Transverse colon (tissue), 3 donors: ENCODE results near the gene FOLR1.

Source experiments
- EP300 ChIP-seq: sonication (generic); formaldehyde crosslinking; IDR thresholded peaks from one replicate; pipeline ENCODE4 v1.6.1; 2017; ENCODE audit warnings: antibody characterized with exemption, low read depth
- POLR2A ChIP-seq: fragments of 450-650 bp; IDR thresholded peaks from one replicate; pipeline ENCODE4 v1.6.1; 2016; ENCODE audit warnings: antibody characterized with exemption, mild to moderate bottlenecking, moderate library complexity
- TF ChIP-seq, protein P1 (sequence below), 5 experiments: fragments of 200-600 bp in 3 of 5; fragments of 450-650 bp in 2 of 5; sonication (generic) in 3 of 5; IDR thresholded peaks; 1 replicate in 2 of 5; 2 replicates in 3 of 5; pipeline ENCODE4 v1.5.1; 2016 to 2017; ENCODE audit warnings: antibody characterized with exemption in 5 of 5, inconsistent platforms in 3 of 5, mild to moderate bottlenecking in 2 of 5, moderate library complexity in 1 of 5

DNA sequence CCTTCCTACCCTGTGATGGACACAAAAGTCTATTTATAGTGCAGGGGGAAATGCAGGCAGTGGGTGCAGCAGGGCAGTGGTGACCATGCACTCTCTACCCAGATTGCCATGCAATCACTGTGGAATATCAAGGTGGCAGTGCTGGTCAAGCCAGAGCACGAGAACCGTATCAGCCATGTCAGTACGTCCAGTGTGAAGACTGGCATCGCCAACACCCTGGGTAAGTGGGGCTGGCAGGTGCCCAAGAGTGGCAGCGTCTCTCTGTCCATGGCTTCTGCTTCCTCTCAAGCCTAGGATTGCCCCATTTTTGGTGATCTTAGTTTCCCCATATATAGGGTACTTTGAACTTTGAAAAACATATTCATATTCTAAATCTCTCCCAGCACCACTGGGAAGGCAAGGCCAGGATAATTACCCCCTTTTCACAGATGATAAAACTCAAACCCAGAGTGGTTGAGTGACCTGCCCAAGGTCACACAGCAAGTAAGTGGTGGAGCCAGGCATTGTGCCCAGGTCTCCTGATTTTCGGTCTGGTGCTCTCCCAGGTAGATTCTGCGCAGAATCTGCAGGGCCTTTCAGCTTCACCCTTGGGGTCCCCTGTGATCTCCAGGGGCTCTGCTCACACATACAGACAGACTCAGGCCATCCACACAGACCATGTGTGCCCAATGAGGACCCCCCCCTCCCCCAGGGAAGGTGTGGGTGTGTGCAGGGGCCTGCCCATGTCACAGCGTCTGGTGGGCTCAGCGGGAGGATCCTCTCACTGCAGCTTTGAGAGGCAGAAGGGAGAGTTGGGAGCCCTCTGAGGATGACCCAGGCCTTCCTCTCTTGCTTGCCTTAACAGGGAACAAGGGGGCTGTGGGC lies 39.7 kb downstream of the FOLR1 start:
- TF ChIP-seq, protein P1, sequence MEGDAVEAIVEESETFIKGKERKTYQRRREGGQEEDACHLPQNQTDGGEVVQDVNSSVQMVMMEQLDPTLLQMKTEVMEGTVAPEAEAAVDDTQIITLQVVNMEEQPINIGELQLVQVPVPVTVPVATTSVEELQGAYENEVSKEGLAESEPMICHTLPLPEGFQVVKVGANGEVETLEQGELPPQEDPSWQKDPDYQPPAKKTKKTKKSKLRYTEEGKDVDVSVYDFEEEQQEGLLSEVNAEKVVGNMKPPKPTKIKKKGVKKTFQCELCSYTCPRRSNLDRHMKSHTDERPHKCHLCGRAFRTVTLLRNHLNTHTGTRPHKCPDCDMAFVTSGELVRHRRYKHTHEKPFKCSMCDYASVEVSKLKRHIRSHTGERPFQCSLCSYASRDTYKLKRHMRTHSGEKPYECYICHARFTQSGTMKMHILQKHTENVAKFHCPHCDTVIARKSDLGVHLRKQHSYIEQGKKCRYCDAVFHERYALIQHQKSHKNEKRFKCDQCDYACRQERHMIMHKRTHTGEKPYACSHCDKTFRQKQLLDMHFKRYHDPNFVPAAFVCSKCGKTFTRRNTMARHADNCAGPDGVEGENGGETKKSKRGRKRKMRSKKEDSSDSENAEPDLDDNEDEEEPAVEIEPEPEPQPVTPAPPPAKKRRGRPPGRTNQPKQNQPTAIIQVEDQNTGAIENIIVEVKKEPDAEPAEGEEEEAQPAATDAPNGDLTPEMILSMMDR (IDR thresholded peaks at IDR 0.05): no peak
- no peak for TF ChIP-seq POLR2A
- no peak for TF ChIP-seq EP300
